Brain microvascular endothelial cell (primary cell): Measurements from ENCODE around the gene PXDN.

Experiments
- DNase-seq: peaks from one replicate; pipeline ENCODE4 v3.0.0-alpha.2; 2020
- H3K27ac ChIP-seq: fragments of 250-450 bp; sonication (Bioruptor Pico); 2 replicates; pipeline ENCODE4 v1.5.1; 2020; ENCODE audit warnings: mild to moderate bottlenecking, moderate library complexity
- H3K27me3 ChIP-seq: fragments of 250-450 bp; sonication (Bioruptor Pico); replicated peaks from 2 replicates; pipeline ENCODE4 v1.5.1; 2020; ENCODE audit warnings: mild to moderate bottlenecking
- H3K36me3 ChIP-seq: fragments of 250-450 bp; sonication (Bioruptor Pico); replicated peaks from 2 replicates; pipeline ENCODE4 v1.5.1; 2020; ENCODE audit warnings: mild to moderate bottlenecking
- H3K4me3 ChIP-seq: 2 replicates; pipeline ENCODE4 v1.5.1; 2011; ENCODE audit warnings: low read depth, mild to moderate bottlenecking, control low read depth, low read length, moderate library complexity
- in situ Hi-C: cut with HindIII; loops from 2 replicates; pipeline ENCODE4 v1.10.0; 2017; ENCODE audit warnings: low sequenced_read_pairs, low pct_ligation_motif_present
- TF ChIP-seq, protein P1 (sequence below): IDR thresholded peaks from 2 replicates; pipeline ENCODE4 v1.5.1; 2011; ENCODE audit warnings: low read depth, mild to moderate bottlenecking, moderate library complexity, low read length, control low read depth, inconsistent platforms; ENCODE audit errors: missing control alignments

PXDN gene

GRCh38 chr2:1739961-1740715 lies 4.2 kb downstream of the PXDN start:
- Histone ChIP-seq H3K36me3 (peaks cover 3% of the 10 kb centered on the region), H3K27ac (peak overlapping the region; percentile 70), H3K27me3 (no peaks in the 10 kb centered on the region), H3K4me3 (no peak overlapping the region)
- in situ Hi-C loops: loop anchor here (25.0 kb wide), 1 partner anchor 153 kb away; no protein-coding TSS in a partner anchor
- TF ChIP-seq, protein P1, sequence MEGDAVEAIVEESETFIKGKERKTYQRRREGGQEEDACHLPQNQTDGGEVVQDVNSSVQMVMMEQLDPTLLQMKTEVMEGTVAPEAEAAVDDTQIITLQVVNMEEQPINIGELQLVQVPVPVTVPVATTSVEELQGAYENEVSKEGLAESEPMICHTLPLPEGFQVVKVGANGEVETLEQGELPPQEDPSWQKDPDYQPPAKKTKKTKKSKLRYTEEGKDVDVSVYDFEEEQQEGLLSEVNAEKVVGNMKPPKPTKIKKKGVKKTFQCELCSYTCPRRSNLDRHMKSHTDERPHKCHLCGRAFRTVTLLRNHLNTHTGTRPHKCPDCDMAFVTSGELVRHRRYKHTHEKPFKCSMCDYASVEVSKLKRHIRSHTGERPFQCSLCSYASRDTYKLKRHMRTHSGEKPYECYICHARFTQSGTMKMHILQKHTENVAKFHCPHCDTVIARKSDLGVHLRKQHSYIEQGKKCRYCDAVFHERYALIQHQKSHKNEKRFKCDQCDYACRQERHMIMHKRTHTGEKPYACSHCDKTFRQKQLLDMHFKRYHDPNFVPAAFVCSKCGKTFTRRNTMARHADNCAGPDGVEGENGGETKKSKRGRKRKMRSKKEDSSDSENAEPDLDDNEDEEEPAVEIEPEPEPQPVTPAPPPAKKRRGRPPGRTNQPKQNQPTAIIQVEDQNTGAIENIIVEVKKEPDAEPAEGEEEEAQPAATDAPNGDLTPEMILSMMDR: no peak
- peak; percentile 66 for DNase-seq

GRCh38 chr2:1739322-1739957 lies 4.9 kb downstream of the PXDN start:
- Histone ChIP-seq H3K36me3 (peaks cover 3% of the 10 kb centered on the region), H3K27me3 (no peaks in the 10 kb centered on the region), H3K27ac (peak overlapping the region; percentile 70), H3K4me3 (no peak overlapping the region)
- in situ Hi-C loops: loop anchor here (25.0 kb wide), 1 partner anchor 152 kb away; no protein-coding TSS in a partner anchor
- DNase-seq: no peak
- TF ChIP-seq, protein P1: no peak

DNA sequence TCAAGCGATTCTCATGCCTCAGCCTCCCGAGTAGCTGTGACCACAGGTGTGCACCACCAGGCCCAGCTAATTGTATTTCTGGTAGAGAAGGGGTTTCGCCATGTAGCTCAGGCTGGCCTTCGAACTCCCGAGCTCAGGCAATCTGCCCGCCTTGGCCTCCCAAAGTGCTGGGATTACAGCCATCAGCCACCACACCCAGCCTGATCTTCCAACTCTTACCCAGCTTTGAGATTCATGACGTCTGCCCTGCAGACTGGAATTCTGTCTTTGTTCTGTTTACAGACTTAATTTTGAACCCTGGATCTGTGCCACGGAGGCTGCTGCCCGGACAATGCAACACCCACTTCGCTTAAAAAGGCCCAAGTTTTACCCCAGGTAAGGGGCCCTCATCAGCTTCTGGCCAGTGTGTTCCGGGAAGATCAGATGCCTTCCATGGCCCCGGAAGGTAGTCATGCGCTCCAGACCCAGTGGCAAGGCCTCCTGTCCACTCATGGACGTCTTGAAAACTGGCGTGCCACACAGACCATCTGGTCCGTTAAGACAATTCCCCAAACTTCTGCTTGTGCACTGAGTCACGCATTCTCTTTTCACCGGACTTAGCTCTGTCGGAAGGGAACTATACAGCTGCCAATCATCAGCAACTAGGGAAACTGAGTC lies 5.5 kb downstream of the PXDN start:
- in situ Hi-C loops: loop anchor here (25.0 kb wide), 1 partner anchor 151 kb away; no protein-coding TSS in a partner anchor
- no peak for DNase-seq
- no peaks in the 10 kb centered on the region for H3K27me3 ChIP-seq
- TF ChIP-seq, protein P1: no peak
- H3K36me3 ChIP-seq: peaks cover 3% of the 10 kb centered on the region
- no peak overlapping the region for H3K4me3 ChIP-seq
- H3K27ac ChIP-seq: no peak overlapping the region

- TF ChIP-seq, protein P1: no peak
- Histone ChIP-seq H3K27ac (peak overlapping the region; percentile 84), H3K4me3 (no peak overlapping the region), H3K27me3 (no peaks in the 10 kb centered on the region), H3K36me3 (peaks cover 3% of the 10 kb centered on the region)
- no peak for DNase-seq
- in situ Hi-C loops: loop anchor here (25.0 kb wide), 1 partner anchor 151 kb away; no protein-coding TSS in a partner anchor
These were observed 6.2 kb downstream of the PXDN start for GRCh38 chr2:1738163-1738562.

- peak overlapping the region; percentile 84 for H3K27ac ChIP-seq
- TF ChIP-seq, protein P1: no peak
- peaks cover 3% of the 10 kb centered on the region for H3K36me3 ChIP-seq
- no peaks in the 10 kb centered on the region for H3K27me3 ChIP-seq
- in situ Hi-C loops: loop anchor here (25.0 kb wide), 1 partner anchor 150 kb away; no protein-coding TSS in a partner anchor
- DNase-seq: peak; percentile 85
- no peak overlapping the region for H3K4me3 ChIP-seq
These were observed 7.3 kb downstream of the PXDN start for GRCh38 chr2:1736997-1737480.
